ENCODE measurements around the gene CLASP2.

CLASP2 gene

GRCh38 chr3:33699275-33699674 is 18.8 kb downstream of the CLASP2 start (continued):
- TF ChIP-seq BACH2 (CRISPR knock-in tag; IDR thresholded peaks at IDR 0.05; ENCODE audit: borderline replicate concordance) (no peak), ZC3H10 (CRISPR knock-in tag; IDR thresholded peaks at IDR 0.05) (no peak), CSRNP3 (CRISPR knock-in tag; IDR thresholded peaks at IDR 0.05) (no peak), TCF4 (CRISPR knock-in tag; IDR thresholded peaks at IDR 0.05; ENCODE audit: borderline replicate concordance) (no peak), ZNF8 (CRISPR knock-in tag; IDR thresholded peaks at IDR 0.05) (no peak)

- ATAC-seq, result no peak
- TF ChIP-seq ZNF8 (CRISPR knock-in tag; IDR thresholded peaks at IDR 0.05), result no peak
- no peak for TF ChIP-seq PATZ1 (CRISPR knock-in tag; IDR thresholded peaks at IDR 0.05; ENCODE audit: borderline replicate concordance)
- no peak for TF ChIP-seq ZNF565 (CRISPR knock-in tag; conservative IDR thresholded peaks at IDR 0.05; ENCODE audit: low read depth)
- no peak for TF ChIP-seq CSRNP3 (CRISPR knock-in tag; IDR thresholded peaks at IDR 0.05)
- no peak for TF ChIP-seq CSDC2 (CRISPR knock-in tag; IDR thresholded peaks at IDR 0.05)
- no peak for TF ChIP-seq ZC3H10 (CRISPR knock-in tag; IDR thresholded peaks at IDR 0.05)
- no peak for TF ChIP-seq GLIS3 (CRISPR knock-in tag; IDR thresholded peaks at IDR 0.05)
- no peak for TF ChIP-seq ZFP3 (CRISPR knock-in tag; IDR thresholded peaks at IDR 0.05)
- TF ChIP-seq TOX (CRISPR knock-in tag; IDR thresholded peaks at IDR 0.05; ENCODE audit: borderline replicate concordance), result no peak
- TF ChIP-seq CREB5 (CRISPR knock-in tag; IDR thresholded peaks at IDR 0.05; ENCODE audit: low read depth), result no peak
- TF ChIP-seq ZNF70 (CRISPR knock-in tag; IDR thresholded peaks at IDR 0.05), result no peak
- no peak for TF ChIP-seq TSHZ2 (CRISPR knock-in tag; IDR thresholded peaks at IDR 0.05)
- TF ChIP-seq ESRRG (CRISPR knock-in tag; IDR thresholded peaks at IDR 0.05), result no peak
Observed at GRCh38 chr3:33694944-33695343, 23.1 kb downstream of the CLASP2 start.

- no peak for ATAC-seq
- TF ChIP-seq PATZ1 (CRISPR knock-in tag; IDR thresholded peaks at IDR 0.05; ENCODE audit: borderline replicate concordance), result no peak
Observed at GRCh38 chr3:33690341-33690740, 27.7 kb downstream of the CLASP2 start.

- peak; percentile 91 for ATAC-seq
- TF ChIP-seq OSR1 (CRISPR knock-in tag; IDR thresholded peaks at IDR 0.05) (no peak), ZC3H10 (CRISPR knock-in tag; IDR thresholded peaks at IDR 0.05) (no peak), RARB (CRISPR knock-in tag; IDR thresholded peaks at IDR 0.05) (no peak), ISL1 (CRISPR knock-in tag; IDR thresholded peaks at IDR 0.05) (no peak), CREB5 (CRISPR knock-in tag; IDR thresholded peaks at IDR 0.05; ENCODE audit: low read depth) (no peak), ZNF565 (CRISPR knock-in tag; conservative IDR thresholded peaks at IDR 0.05; ENCODE audit: low read depth) (no peak), TCF4 (CRISPR knock-in tag; IDR thresholded peaks at IDR 0.05; ENCODE audit: borderline replicate concordance) (no peak), CSDC2 (CRISPR knock-in tag; IDR thresholded peaks at IDR 0.05) (no peak), ZFP3 (CRISPR knock-in tag; IDR thresholded peaks at IDR 0.05) (no peak), POU6F1 (CRISPR knock-in tag; IDR thresholded peaks at IDR 0.05; ENCODE audit: borderline replicate concordance, low read depth) (no peak), ZFP30 (CRISPR knock-in tag; IDR thresholded peaks at IDR 0.05) (no peak), SNAI2 (CRISPR knock-in tag; IDR thresholded peaks at IDR 0.05) (no peak), ARNTL (CRISPR knock-in tag; IDR thresholded peaks at IDR 0.05; ENCODE audit: borderline replicate concordance, low read depth) (no peak)
Observed at GRCh38 chr3:33687406-33688010, 30.5 kb downstream of the CLASP2 start.

Measured in SK-N-SH treated with all-trans-retinoic acid at 6 μM for 48 hours (cell line).